Measurements from ENCODE around the gene LYSET. TPM values are rescaled to one million over a fixed set of nuclear protein-coding genes. Genes with fewer than 3 reads are reported as not detected.

The LYSET gene
- total and polyA plus RNA-seq, 2 donors (not counting 3 experiments of a cell fraction or from before 2014, with no cell fraction given): 14.3 to 18.4 TPM

- H4K20me1 ChIP-seq (replicated peaks; ENCODE audit: control insufficient read depth, extremely low read depth, insufficient read depth, low read length): no peaks in the 10 kb centered on the region
- dilution Hi-C loops (cut with MboI; ENCODE audit: extremely low pct_ligation_motif_present, low sequenced_read_pairs) (no loop called here), intact Hi-C loops (cut with micrococcal nuclease) (loop anchor here (5.0 kb wide), 1 partner anchor 387 kb away; no protein-coding TSS in a partner anchor)
- H3K9ac ChIP-seq (replicated peaks; ENCODE audit: extremely low read depth, insufficient read depth, low read length): no peak overlapping the region
- no peaks in the 10 kb centered on the region for H3K79me2 ChIP-seq (ENCODE audit: control insufficient read depth, insufficient read depth, low read length)
- no TSS peak for BruUV-seq (replicated peaks)
- no peak overlapping the region for H3K27ac ChIP-seq (ENCODE audit: insufficient read depth, low read depth, low read length)
- no peak overlapping the region for H3K4me3 ChIP-seq (replicated peaks in 1 of 3; ENCODE audit: insufficient read depth in 1 of 3, low read depth in 1 of 3, low read length in 3 of 3)
- no peaks in the 10 kb centered on the region for H3K9me1 ChIP-seq (replicated peaks; ENCODE audit: control insufficient read depth, extremely low read depth, insufficient read depth, low read length)
- H3K9me3 ChIP-seq (replicated peaks; ENCODE audit: control insufficient read depth, insufficient read depth, low read length): no peaks in the 10 kb centered on the region
- H3K27me3 ChIP-seq (ENCODE audit: control insufficient read depth in 2 of 2, insufficient read depth in 2 of 2, low read length in 2 of 2): no peaks in the 10 kb centered on the region
- TF ChIP-seq GATA2 (IDR thresholded peaks at IDR 0.05; ENCODE audit: insufficient read depth, insufficient read length, low read depth, low read length) (no peak), FOS (IDR thresholded peaks at IDR 0.05; ENCODE audit: borderline replicate concordance, insufficient read depth, low read length) (no peak), CTCF (IDR thresholded peaks at IDR 0.05; ENCODE audit: extremely low read depth in 1 of 2, insufficient read depth in 1 of 2, low read depth in 1 of 2, low read length in 2 of 2) (no peak), JUN (IDR thresholded peaks at IDR 0.05; ENCODE audit: borderline replicate concordance, insufficient read depth, insufficient read length, low read depth) (no peak), EZH2 (IDR thresholded peaks at IDR 0.05; ENCODE audit: borderline replicate concordance, low read depth, low read length, severe bottlenecking) (no peak), POLR2AphosphoS5 (IDR thresholded peaks at IDR 0.05; ENCODE audit: insufficient read depth, low read depth, low read length) (no peak)
- H3K36me3 ChIP-seq (ENCODE audit: control insufficient read depth in 2 of 2, extremely low read depth in 1 of 2, insufficient read depth in 2 of 2, low read length in 2 of 2): peaks cover 8% of the 10 kb centered on the region in 2 experiments
- CTCF ChIA-PET: no interaction called here
- POLR2A ChIA-PET: no interaction called here
- DNase-seq (ENCODE audit: low read depth, low spot score): no peak
- H3K4me2 ChIP-seq (ENCODE audit: insufficient read depth, low read length): no peak overlapping the region
- FAIRE-seq: no peak
- H2AFZ ChIP-seq (ENCODE audit: low read depth, low read length): peak overlapping the region; percentile 57
- H3K4me1 ChIP-seq (ENCODE audit: control insufficient read depth, extremely low read depth, insufficient read depth, low read length): no peaks in the 10 kb centered on the region
Measured at GRCh38 chr14:93230539-93230938, 45.4 kb downstream of the LYSET start.
